GM21737 (cell line): ENCODE measurements around the gene GAN.
"Not testable (repeated sequence)": the region's sequence is repeated elsewhere in the genome, so short reads cannot be mapped to it uniquely, and the experiment has no call there.

Experiments used
- ATAC-seq: cut with Tn5 transposase; IDR thresholded peaks from one replicate; pipeline ENCODE4 v1.9.1; 2021; ENCODE audit warnings: mild to moderate bottlenecking, moderate library complexity; ENCODE audit not compliant: unreplicated experiment

GAN gene

DNA sequence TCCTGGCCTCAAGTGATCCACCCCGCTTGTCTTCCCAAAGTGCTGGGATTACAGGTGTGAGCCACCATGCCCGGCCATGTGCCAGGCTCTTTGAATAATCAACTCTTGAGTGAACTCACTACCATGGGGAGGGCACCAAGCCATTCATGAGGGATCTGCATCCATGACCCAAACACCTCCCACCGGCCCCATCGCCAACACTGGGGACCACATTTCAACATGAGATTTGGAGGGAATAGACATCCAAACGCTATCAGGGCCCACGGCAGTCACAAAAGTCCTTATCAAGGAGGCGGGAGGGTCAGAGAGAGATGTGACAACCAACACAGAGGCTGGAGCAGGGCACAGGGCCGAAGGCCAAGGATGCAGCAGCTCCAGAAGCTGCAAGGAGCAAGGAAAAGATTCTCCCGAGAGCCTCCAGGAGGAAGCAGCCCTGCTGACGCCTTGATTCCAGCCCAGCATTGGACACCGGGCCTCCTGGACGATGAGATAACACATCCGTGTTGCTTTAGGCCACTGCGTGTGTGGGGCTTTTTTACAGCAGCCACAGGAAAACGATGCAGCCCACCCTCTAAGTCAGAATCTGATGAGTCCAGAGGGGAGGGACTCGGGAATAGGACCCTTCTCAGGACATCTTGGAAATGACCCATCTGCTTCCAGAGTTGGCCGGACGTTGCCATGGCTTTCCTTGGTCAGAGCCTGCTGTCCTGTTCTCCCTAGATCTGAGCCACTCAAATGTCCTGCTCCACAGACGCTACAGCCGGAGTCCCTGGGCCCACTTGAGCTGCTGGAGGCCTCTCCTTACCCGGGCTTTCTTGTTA, 82.5 kb downstream of the GAN start:
- ATAC-seq: no peak

DNA sequence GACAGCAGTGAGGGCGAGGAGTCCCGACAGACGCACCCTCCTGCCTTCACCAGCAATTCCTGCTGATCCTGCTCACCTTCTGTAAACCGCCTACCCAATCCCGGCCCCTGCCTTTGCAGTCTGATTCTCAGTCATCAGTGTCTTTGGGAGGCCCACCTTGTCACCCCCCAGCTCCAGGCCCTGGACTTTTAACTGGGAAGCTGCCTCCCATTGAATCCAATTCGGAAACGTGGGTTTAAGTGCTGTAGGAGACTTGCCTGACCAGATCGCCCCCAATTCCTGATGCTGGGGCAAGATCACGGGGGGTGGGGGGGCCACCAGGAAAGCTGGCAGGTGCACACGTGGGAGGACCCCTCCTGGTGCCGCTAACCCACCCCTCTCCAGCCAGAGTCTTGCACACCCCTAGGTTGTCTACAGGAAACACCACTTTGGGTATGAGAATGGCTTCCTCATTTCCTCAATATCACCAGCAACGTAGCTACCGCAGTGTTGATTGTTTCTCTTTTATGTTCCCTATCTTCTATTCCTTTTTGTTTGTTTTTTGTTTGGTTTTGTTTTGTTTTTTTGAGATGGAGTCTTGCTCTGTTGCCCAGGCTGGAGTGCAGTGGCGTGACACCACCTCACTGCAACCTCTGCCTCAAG, 83.2 kb downstream of the GAN start:
- no peak for ATAC-seq

DNA sequence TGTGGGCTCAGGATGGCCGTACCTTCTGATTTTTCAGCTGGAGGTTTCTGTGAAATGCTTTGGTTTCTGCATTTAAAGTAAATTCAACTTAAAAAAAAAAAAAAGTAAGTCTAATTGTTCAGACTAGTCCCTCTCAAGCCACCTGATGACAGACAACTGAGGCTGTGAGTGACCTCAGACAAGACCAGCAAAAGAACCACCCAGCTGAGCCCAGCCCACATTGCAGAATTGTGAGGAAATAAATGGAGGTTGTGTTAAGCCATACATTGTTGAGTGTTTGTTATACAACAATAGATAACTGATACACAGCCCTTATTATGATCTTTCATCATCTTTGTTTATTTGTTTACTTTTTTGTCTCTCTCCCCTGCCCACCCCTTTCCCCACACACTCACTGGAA, 85.1 kb downstream of the GAN start:
- no peak for ATAC-seq

DNA sequence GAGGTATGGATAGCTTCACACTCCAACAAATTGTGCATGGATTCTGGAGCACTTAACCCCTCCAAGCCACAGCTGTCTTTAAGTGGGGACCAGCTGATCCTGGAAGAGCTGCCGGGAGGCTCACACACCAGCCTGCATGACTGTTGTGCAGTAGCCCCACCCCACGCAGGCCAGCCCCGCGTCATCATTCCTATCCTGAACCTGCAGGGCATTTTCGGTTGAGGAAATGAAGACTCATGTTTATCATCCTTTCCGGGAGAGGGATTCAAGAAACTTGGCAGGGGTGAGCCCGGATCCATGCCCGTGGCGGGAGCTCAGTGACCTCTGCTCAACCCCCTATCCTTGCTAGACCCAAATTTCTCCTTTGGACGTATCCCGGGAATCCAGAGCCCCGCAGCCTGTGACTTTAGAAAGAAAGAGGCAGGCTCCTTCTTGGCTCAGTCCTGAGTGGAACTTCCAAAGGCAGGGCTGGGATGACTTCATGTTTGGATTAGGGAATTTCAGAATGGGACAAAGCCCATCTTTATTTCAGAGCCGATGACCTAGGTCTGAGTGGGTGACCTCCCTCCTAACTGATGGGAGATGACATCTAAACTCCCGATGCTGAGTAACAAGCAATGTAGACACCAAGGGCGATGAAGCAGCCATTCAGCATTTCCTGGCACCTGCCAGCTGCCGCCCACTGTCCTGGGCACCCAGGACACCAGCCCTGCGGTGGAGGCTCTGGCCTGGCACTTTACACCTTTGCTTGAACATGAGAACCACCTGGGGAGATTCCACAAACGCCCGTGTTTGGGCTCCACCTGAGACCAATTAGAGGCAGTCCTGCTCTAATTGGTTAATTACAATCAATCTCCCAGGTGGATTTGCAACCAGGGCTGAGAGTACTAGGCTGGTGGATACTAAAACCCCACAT, 86.5 kb downstream of the GAN start:
- no peak for ATAC-seq

DNA sequence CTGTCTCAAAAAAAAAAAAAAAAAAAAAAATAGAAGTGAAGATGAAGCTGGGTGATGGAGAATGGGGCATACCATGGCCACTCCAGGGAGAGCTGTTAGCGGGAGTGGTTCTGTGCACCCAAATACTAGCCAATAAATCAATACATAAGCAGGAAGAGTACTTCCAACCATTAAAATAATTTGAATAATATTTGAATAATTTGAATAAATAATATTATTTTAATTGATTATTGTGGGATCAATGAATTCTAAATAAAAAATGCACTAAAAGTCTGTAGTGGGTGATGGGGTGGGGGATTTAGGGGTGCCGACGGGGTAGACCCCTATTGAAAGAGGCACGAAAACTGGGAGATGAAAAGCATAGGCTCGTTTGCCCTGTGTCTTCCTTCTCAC, 88.4 kb downstream of the GAN start:
- no peak for ATAC-seq

DNA sequence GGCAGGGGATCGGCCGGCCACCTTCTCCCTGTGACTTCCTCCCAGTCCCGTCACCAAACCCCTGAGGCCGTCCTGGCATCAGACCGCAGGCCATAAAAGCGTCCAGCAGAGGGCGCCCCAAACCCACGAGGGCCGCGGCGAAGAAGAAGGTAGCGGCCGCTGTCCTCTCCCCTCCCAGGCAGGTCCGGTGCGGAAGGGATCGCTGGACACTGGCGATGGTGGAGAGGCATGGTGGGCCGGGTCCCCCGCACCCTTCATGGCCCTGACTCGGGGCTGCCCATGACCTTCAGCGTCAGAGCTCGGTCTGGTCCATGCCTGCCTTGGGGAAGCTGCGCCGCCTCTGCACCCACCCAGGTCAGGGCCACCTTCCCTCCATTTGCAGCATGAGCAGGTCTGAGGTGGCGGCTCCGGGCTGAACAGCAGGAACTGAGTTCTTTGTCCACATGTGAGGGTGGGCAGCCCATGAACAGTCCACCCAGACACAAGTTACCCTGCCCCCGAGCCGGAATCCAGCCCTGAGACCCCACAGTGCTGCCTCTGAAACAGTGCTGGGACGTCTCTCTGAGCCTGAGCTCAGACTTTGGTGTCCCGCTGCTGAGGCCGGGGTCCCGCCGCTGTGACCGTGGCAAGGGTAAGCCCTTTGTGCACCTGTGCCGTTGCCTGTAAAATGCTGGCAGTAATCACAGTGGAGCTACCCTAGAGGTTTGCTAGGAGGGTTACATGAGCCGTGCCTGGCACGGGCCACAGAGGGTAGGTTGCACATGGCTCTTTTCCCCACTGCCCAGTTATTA, 89.0 kb downstream of the GAN start:
- no peak for ATAC-seq

DNA sequence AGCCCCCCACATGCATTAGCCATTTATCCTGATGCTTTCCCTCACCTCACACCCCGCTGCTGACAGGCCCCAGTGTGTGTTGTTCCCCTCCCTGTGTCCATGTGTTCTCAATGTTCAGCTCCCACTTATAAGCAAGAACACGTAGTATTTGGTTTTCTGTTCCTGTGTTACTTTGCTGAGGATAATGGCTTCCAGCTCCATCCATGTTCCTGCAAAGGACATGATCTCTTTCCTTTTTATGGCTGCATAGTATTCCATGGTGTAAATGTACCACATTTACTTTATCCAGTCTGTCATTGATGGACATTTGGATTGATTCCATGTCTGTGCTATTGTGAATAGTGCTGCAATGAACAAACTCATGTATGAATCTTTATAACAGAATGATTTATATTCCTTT, 90.2 kb downstream of the GAN start:
- not testable (repeated sequence) for ATAC-seq

DNA sequence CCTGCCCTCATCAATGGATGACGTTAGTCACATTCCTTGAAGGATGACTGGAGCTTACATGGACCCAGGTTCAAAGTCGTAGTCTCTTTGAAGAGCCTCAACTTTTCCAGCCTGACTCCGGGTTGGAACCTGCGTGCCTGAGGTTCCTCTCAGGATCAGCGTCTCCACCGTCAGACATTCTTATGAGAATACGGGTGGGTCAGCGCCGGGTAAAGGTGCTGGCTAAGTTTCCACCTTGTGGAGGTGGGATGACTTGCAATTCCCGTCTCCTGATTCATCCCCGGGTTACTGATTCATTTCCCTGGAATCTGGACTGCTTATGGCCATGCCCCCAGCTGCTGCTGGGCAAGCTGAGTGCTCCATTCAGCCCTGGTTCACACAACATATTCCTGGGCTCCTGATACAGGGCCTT, 90.9 kb downstream of the GAN start:
- ATAC-seq: no peak

DNA sequence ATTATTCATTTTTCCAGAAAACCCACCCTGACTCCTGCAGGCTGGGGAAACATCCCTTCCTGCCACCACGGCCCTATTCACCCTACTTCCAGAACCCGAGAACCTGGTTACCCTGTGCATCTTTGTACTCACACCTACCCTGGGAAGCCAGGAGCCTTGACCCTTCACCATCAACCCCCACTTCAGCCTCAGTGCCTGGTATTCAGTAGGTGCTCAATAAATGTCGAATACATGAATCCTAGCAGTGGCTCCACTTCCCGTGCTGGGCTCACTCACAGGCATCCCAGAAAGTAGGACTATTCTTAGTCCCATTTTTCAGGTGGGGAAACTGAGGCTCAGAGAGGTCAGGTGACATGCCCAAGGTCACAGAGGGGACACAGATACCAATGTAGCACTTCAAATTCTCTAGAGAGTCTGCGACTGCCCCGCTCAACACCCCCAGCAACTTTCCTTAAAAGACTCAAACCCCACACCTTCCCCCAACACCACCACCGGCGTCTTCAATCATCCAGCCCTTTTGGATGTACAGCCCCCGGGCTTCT, 93.7 kb downstream of the GAN start:
- no peak for ATAC-seq

DNA sequence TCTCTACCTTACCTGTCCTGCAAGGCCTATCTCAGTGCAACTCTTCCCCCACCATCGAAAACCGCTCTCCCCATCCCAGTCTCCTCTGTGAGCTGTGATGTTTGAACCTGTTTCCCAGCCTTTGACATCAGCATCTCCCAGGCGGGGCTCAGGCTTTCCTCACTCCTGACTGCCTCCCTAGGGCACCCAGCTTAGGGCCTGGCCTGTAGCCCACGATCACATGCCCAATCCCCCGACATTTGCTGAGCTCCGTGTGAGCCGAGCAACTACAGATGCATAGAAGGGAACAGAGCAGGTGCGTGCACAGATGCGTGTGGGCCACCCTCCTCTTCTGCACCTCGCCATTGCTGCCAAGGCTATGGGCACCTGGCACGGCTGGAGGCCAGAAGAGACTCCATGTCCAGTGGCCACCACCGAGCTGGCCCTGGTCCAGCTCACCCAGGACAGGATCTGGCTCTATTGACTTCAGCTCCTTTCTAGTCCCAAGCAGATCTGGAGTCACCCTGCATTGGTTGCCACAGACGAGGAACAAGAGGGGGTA, 94.3 kb downstream of the GAN start:
- no peak for ATAC-seq

DNA sequence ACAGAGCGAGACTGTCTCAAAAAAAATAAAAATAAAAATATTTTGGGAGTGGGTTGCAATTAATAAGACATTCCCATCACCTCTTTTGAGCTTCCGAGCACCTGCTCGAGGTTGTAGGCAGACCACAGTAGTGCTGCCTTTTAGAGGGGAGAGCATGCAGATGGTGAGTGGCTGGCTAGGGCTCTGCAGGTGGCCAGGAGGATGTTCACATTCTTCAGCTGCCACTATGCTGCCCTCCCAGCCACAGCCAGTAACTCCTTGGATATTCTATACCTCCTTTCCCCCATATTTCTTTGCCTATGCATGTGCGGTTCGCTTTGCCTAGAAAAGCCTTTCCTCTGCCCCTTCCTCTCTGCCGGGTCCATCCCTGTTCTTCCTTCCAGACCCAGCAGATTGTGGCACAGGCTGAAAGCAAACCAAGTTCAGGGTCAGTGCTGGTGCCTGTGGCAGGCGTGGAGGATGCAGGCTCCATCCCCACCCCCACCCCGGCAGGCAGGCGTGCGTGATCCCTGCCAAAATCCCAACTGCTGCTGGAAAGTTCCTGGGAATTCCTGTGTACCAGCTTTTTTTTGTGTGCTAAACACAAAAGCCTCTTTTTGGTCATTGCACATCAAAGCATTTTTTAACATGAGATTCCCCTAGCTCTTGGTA, 96.0 kb downstream of the GAN start:
- no peak for ATAC-seq

DNA sequence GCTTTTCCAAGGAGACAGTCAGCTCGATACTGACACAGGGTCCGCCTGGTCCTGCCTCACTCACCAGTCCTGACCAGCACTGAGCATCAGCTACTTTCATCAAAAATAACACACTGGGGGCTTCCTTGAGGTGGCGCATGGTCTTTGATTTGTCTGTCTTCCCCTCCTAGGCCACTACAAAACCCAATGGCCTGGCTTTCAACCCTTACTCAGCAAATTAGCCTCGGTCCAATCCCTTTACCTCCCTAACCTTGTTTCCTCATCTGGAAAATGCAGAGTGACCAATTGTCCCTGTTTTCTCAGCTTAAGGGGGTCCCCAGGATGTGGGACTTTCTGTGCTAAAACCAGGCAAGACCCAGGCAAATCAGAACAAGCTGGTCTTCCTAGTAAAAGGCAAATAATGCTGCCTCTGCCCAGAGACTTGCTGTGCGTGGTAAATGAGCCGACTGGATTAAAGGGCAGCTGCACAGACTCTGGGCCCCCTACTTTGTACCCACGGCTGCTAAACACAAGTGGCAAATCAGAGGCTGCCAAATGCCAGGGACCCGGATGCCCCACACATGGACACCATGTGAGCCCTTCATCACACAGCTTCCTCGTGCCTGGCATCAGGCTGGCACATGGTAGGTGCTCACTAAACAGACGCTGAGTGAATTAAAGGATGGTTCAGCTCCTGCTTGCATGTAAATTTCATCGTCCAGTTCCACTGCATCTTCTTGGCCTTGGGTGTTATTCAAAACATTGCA, 98.7 kb downstream of the GAN start:
- no peak for ATAC-seq

DNA sequence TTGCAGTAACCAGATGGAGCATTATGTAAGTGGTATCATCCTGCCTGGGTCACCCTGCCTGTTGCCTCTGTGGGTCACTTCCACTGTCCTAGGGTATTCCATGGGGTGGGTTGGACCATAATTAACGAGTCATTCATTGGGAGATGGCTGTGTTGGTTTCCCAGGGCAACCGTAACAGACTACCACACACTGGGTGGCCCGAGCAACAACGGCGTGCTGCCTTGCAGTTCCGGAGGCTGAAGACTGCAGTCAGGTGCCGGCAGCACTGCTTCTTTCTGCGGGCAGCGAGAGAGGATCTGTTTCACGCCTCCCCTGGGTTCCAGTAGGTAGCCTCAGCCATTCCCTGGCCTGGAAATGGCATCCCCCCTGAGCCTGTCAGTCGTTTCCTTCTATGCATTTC, 101.0 kb downstream of the GAN start:
- ATAC-seq: no peak

DNA sequence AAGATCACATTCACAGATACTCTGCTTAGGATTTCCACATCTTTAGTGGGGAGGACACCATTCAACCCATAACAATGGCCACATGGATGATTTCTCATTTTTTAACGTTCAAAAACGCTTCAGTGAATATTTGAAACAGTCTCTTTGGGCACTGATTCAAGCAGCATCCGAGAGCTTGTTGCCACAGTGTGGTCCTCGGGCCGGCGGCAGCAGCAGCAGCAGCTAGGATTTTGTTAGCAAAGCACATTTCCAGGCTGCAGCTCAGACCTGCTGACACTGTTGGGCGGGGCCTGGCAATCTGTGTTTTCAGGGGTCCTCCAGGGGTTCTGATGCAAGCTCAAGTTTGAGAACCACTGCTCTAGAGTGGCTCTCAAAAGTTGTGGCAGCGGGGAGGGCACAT, 102.0 kb downstream of the GAN start:
- no peak for ATAC-seq

DNA sequence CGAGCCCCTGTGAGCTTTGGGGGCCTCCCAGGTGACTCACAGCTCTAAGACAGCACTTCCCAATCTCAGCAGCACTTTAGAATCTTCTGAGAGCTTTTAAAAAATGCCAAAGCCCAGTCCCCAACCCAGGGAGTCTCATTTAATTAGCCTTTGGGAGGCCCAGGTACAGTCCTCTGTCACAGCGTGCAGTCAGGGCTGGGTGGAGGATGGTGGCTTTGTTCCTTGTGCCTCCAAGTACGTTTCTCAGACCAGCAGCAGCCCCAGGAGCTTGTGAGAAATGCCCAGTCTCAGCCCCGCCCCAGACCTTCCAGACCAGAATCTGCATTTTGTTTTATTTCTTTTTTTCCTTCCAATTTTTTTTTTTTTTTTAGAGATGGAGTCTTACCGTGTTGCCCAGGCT, 102.4 kb downstream of the GAN start:
- no peak for ATAC-seq

DNA sequence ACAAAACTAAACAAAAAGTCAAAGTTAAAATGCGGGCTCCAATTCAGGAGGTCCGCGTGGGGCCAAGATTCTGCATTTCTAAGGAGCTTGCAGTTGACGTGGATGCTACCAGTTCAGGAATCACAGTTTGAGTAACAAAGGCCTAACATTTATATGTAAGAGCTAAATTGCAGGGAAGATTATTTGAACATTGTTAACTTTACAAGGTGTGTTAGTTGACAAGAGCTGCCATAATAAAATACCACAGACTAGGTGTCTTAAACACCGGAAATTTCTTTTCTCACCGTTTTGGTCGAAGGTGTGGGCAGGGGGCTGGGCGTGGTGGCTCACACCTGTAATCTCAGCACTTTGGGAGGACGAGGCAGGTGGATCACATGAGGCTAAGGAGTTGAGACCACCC, 105.0 kb downstream of the GAN start:
- no peak for ATAC-seq

DNA sequence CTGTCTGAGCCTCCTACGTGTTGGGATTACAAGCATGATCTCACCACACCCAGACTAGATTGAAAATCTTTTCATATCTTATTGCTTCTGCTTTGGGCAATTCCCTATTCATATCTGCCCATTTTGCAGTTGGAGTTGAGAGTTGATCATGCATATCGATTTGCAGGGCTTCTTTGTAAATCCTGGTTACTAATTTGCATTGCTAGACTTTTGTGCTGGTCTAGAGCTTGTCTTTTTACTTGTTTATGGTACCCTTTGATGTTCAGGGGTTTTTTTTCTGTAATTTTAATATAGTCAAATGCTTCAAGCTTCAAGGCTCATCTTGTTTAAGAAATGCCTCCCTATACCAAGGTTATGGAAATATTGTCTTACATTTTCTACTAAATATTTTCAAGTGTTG, 106.4 kb downstream of the GAN start:
- ATAC-seq: no peak

DNA sequence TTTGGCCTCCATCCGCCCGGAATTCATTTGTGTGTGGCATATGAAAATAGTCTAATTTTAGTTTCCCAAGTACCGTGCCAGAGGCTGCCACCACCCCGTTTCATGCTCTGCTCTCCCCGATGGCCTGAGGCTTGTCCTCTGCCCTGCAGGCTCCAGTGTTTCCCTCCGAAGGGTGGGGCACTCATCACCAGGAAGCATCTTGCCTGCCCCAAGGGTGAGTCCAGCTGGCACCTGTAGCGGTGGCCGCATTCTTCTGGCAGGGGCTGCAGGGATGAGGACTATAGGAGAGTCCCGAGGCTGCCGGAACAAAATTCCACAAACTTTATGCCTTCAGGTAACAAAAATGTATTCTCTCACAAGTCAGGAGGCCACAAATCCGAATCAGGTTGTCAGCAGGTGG, 106.8 kb downstream of the GAN start:
- no peak for ATAC-seq

DNA sequence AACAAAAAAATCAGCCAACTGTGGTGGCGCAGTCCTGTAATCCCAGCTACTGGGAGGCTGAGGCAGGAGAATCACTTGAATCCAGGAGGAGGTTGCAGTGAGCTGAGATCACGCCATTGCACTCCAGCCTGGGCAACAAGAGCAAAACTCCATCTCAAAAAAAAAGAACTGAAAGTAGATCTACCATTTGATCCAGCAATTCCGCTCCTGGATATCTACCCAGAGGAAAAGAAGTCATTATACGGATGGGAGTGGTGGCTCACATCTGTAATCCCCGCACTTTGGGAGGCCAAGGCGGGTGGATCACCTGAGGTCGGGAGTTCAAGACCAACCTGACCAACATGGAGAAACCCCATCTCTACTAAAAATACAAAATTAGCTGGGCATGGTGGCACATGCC, 107.4 kb downstream of the GAN start:
- not testable (repeated sequence) for ATAC-seq
